ENCODE data around the gene PBX2.
"Not testable (repeated sequence)": the region's sequence is repeated elsewhere in the genome, so short reads cannot be mapped to it uniquely, and the experiment has no call there.

Gene PBX2, protein sequence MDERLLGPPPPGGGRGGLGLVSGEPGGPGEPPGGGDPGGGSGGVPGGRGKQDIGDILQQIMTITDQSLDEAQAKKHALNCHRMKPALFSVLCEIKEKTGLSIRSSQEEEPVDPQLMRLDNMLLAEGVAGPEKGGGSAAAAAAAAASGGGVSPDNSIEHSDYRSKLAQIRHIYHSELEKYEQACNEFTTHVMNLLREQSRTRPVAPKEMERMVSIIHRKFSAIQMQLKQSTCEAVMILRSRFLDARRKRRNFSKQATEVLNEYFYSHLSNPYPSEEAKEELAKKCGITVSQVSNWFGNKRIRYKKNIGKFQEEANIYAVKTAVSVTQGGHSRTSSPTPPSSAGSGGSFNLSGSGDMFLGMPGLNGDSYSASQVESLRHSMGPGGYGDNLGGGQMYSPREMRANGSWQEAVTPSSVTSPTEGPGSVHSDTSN

DNA sequence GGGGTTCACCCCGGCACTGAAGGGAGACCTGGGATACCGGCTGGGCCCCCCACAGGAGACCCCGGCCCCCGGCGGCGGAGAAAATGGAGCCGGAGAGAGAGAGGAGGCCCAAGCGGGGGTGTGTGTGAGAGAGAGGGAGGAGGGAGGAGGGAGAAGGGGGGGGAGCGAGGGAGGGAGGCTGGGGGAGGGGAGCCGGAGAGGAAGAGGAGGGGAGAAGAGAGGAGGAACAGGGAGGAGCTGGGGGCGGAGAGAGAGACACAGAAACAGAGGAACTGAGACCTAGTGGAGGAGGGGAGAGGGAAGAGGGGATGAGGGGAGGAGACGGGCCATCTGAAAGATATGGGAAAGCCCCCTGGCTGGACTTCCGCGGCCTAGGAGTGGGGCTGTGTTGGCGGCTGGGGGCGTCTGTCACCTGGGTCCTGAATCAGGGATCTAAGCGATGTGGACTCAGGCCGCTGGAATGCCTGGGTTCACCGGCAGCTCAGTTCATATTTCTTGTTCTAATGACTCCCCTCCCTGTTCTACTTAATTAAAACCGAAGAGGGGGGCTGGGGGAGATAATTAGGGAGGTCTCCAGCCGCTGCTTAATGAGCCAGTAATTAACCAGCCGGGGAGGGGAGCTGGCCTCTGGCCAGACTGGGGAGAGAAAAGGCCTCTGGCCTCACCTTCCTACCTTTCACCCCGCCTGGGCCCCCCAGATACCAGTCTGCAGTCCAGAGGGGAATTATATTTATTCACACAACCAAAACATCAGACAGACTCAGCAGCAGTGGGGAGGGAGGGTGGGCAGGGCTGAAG lies at the start of gene PBX2:
Gene PBX2, minus strand, starts transcription at position 149 of the 798 bp plus-strand sequence. CDS start 287 bp downstream, outside the sequence.
- DNase-seq, result peak; percentile 87

DNA sequence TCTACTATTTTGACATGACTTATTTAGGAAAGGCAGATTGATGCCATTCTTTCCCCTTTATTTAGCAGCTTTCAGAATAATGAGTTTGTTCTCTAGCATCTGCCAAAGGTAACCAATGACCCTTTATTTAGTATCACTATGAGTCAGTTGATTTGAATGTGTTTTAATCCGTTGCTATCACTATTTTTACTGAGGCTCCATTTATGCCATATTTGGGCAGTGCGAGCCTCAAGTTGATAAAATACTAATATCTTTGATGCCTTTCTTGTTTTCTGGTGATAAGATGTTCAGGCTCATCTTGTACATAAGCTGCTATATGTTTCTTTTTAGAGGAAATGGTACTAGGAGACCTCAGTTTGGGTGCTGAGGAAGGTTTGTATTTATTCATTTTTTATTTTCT lies 49.5 kb upstream of the PBX2 start:
- no peak for DNase-seq

DNA sequence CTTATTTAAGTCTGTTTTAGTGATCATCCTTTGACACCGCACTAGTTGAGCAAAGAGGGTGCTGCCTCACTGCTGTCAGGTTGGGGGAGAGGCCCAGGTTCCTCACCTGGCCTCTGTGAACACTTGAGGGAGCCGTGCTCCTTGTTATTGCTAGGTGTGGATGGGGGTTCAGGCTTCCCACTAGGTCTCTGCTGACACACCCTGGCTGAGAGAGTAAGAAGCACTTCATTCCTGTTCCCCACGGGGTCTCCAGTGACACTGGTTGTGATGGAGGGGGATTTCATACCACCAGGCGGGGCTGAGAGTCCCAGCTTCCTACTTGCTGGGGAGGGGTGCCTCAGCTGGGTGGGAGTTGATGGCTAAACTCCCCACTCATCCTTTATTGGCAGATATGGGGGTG lies 44.9 kb upstream of the PBX2 start:
- no peak for DNase-seq

DNA sequence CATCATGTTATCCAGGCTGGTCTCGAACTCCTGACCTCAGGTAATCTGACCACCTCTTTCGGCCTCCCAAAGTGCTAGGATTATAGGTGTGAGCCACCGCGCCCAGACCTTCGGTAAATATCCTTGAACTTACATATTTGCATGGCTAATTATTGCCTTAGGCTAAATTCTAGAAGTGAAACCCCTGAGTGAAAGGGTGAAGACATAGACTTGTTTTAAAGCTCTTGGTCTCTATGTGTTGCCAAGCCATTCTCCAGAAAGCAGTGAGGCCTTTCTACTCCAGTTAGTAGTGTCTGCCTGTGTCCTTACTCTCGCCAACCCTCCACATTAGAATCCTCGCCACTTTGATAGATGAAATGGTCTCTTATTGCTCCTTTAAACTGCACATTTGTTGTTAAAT lies 36.4 kb upstream of the PBX2 start:
- no peak for DNase-seq

DNA sequence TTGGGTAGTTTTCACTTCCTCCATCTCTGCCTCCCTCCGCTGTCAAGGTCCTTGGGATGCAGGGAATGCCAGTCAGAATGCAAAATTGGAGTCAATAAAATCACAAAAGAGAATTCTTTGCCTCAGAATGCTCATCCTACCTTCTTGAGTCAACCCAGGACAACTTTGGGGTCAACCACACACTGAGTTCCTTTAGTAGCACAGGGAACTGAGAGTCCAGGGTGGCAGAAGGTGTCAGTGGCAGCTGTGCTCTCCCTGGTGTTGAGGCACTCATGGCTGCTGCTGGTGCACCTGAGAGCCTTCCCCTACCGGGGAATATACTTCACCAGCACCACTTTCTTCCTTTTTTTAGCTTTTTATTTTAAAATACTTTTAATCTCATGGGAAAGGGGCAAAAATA lies 34.7 kb upstream of the PBX2 start:
- no peak for DNase-seq

DNA sequence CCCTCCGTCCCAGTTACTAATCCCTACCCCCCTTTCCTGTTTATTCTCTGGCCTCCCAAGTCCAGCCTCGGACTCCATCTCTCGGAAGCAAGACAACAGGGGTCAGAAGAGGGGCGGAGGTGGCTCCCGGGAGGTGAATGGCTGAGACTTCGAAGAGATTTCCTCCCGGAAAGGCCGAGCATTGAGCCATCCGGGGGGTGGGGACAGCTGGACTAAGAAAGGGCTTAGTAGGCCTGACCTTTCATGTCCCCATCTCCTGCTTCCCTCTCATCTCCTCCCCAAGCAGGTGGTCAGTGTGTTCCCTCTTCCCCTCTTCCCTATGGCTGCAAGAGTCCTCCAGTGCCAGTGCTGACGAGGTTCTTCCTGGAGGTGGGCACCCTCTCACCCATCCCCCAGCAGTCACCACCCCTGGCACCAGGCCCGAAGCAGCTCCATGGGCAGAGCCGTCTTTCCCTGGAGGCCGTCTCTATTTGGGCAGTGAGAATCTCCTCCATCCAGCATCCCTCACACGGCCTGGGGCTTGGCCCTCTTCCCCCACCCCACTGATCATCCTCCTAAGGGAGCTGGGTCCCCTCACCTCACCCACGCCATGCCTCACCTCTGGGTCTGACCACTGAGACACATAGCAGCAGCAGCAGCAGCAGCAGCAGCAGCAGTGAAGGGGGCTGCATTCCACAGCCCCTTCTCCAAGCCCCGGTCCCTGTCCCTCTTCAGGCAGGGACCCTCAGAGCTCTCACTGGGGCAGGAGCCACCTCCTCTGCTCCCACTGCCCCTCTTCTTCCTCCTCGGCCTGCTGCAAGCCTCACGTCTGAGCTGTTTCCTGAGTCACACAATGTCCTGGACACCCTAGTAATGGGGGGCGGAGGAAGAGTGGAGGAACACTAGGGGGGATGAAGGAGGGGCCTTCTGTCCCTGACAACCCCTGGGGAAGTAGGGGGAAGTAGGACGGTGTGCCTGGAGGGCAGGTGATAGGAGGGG lies 33.5 kb upstream of the PBX2 start, which contains the start of gene NOTCH4:
Gene NOTCH4, minus strand, starts transcription at position 810 of the 978 bp plus-strand sequence. Its CDS starts 139 bp downstream, at position 671.
- no peak for DNase-seq

DNA sequence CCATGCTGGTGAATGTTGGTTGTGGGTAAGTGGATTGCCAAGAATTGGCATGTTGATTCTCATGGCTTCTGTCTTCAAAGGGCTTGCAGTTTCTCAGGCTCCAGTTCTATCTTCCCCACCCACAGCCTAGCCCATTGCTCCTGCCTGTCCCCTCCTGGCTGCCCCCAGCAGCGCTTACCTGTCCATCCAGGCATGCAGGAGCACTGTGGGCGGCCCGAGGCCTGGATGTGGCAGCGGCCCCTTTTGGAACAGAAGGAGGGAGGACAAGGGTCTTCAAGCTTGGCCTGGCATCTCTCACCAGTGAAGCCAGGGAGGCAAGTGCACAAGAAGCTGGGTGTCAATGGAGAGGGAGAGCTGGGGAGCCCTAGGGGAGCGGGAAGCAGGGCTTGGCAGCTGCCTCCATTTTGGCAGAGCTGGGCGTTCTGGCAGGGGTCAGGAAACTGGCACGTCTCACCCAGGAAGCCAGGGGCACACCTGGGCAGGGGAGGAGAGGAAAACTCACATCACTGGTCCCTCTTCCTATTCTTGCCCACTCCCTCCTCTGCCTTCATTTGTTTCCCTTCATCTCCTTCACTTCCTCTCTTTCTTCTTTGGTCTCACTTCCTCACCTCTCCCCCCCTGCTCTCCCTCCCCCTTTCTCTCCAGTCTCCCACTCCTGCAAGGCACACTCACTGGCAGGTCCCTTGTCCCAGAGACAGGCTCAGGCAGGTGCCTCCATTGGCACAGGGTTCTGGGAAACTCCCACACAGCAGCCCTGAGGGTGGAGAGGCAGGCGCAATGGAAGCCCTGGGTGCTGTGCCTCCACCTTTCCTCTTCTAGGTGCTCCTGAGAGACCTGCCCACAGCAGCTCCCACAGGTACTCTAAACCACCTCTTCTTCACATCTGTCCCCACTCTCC lies 32.6 kb upstream of the PBX2 start:
- DNase-seq, result no peak

DNA sequence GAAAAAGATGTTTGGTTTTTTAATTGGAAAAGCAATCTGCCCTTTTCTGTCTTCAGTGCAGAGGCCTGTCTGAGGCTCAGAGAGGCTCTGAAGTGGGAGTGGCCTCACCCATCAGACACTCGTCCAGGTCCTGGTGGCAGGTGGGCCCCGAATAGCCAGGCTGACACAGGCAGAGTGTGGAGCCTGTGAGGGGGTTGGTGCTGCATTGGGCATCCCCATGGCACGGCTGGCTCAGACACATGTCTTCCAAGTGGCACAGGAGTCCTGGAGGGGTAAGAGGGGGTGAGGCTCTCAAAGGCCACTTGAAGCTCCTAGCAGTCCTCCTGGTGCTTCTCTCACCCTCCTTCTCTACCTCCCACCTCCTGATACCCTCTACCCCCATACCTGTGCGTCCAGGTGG lies 30.0 kb upstream of the PBX2 start:
- DNase-seq, result no peak

DNA sequence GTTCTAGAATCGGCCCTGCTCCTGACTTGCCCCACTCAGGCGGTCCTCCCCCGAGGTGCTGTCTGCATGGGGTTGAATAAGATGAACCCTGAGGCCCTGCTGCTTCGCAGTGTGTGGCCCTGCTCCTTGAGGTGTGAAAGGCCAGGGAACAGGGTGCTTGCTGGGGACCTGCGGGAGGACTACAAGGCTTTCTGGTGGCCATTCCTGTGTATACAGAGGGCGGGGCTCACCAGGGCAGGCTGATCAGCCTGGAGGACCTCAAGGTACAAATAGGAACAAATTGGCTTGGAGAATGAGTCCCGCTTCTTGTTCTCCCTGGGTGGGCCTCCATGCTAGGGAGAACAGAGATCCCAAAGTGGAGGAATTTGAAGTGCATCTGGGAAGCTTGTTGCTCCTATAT lies 28.2 kb upstream of the PBX2 start:
- DNase-seq, result no peak

DNA sequence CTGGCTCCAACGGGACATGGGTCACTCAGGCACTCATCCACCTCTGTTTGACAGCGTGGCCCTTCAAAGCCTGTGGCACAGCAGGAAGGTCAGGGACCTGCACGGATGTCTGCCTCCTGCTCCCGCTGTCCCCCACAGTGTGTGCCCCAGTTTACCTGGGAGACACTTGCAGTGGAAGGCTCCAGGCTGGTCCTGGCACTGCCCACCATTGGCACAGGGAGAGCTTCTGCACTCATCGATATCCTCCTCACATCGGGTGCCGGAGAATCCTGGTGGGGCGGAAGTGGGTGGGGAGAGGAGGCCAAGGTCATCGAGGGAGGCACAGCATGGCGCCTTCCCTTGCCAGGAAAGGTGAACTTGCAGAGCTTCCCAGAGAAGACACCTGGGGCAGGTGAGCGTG lies 27.0 kb upstream of the PBX2 start:
- DNase-seq, result no peak

DNA sequence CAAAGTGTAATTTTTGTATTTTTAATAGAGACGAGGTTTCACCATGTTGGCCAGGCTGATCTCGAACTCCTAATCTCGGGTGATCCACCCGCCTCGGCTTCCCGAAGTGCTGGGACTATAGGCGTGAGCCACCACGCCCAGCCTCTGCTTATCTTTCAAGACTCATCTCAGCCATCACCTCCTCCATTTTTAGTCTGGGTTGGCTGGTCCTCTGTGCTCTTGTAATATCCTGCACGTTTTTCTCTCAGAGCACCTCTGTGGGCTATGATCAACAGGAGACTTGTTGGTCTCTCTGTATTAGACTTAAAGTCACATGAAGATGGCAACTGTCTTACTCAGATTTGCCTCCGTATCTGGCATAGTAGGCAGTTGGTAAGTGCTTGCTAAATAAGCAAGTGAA lies 26.3 kb upstream of the PBX2 start:
- no peak for DNase-seq

DNA sequence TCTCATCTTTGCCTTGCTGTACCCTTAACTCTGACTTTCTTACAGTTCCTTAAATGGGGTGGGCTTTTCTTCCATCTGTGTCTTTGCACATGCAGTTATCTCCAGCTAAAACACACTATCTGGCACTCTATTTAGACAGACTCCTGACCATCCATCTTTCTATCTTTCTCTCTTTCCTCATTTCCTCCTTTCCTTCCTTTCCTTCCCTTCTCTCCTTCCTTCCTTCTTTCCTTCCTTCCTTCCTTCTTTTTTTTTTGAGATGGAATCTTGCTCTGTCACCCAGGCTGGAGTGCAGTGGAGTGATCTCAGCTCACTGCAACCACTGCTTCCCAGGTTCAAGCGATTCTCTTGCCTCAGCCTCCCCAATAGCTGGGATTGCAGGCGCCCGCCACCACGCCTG lies 25.6 kb upstream of the PBX2 start:
- DNase-seq, result no peak

DNA sequence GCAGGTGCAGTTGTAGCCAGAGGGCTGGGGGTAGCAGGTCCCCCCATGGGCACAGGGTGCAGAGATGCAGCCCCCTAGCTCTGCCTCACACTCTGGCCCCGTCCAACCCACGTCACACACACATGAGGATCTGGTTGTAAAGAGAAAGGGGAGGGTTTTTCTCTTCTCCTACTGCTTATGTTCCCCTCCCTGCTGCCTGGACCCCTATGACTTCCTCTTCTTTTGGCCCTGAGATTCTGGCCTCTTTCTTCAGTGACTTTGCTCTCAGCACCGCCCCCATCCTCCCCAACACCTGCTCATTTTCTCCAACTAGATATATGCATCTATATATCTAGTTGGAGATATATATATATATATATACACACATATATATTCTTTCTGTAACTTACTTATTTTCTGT lies 24.1 kb upstream of the PBX2 start:
- no peak for DNase-seq

DNA sequence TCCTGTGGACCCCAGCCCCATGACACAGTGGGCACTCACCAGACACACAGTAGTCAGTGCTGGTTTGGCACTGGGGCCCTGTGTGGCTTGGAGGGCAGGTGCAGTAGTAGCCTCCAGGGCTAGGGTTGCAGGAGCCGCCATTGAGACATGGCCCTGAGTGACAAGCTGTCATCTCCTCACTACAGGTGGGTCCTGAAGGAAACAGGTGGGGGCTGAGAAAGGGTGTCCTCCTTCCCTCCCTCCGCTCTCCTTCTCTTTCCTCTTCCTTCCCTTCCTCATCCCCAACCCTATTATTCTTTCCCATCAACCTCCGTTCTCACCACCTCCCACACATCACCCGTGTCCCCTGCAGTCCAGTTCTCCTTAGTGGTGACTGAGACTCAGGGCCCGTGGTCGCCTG lies 23.6 kb upstream of the PBX2 start:
- DNase-seq, result no peak

DNA sequence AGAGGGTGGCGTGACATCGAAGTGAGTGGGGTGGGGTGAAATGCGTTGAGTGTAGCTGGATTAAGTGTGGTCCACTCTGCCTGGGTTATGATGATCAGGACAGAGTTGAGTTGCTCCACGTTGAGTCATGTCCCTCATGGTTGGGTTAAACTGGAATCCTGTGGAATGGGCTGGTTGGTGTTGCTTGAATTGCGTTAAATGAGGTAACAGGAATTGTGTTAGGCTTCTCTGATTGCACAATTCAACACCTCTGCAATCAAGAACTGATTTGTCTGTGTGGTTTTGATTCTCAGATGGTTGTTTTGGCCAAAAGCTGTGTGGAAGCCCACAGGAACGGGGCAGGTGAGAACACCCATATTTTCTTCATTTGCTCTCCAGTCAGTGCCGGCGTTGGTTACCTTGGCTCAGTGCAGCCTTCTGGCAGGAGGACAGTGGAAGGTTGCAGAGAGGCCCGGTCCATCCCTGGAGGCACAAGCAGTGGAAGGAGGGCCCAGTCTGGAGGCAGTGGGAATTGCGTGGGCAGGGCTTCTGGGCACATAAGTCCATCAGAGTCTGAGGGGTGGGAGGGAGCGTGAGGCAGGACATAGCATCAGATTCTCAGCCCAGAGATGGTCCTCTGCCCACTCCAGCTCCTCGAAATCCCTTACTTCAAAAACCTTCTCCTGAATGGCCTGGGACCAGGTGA lies 22.2 kb upstream of the PBX2 start:
- no peak for DNase-seq

DNA sequence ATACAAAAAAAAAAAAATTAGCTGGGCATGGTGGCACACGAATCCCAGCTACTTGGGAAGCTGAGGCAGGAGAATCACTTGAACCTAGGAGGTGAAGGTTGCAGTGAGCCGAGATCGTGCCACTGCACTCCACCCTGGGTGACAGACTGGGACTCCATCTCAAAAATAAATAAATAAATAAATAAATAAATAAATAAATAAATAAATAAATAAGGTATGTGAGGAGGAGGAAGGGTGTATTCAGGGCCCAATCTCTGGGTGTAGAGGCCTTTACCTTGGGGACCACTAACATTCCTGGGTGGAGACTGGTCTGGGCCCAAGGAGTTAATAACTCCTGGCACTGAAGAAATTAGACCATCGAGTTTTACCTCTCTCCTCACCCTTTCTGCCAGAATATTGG lies 21.4 kb upstream of the PBX2 start:
- DNase-seq, result not testable (repeated sequence)

DNA sequence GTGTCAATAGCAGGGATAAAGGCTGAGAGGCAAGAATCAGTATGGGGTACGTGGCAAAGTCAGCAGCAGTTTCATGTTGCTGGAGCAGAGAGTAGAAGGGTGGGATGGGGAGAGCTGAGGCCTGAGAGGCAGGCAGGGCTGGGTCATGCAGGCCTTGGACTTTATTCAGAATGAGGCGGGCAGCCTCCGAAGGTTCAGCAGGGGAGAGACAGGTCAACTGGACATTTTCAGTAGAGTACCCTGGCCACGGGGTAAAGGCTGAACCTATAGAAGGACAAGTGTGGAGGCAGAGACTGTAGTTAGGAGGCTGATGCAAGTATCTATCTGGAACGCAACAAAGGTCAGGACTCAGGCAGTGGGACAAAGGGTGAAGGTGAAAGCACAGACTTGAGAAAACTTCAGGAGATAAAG lies 20.2 kb upstream of the PBX2 start:
- no peak for DNase-seq

DNA sequence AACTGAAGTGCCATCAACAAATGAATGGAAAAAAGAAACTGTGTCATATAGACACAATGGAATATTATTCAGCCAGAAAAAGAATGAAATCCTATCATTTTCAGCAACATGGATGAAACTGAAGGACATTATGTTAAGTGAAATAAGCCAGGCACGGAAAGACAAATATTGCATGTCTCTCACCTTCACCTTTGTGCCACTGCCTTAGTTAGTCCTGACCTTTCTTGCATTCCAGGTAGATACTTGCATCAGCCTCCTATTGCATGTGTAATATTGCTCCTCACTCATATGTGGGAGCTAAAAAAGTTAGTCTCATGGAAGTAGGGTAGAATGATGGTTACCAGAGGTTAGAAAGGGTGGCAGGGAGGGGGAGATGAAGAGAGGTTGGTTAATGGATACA lies 19.0 kb upstream of the PBX2 start:
- DNase-seq, result no peak

DNA sequence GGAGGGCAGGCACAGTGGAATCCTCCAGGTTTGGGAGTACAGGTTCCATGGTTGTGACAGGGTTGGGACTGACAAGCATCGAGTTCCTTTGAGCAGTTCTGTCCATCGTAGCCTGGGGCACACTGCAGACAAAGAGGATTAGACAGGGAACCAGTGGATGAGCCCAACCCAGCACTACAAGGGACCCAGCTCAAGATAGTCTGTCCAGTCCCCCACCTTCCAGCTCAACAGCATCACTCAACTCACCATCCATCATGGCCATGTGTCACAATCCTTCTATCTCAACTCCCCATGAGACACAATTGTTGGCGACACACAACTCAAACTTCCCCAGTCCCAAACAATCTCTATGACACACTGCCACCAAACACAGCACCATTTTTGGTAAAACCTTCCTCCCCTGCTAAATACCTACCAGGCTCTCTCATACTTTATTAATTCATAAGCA lies 14.3 kb upstream of the PBX2 start:
- no peak for DNase-seq

DNA sequence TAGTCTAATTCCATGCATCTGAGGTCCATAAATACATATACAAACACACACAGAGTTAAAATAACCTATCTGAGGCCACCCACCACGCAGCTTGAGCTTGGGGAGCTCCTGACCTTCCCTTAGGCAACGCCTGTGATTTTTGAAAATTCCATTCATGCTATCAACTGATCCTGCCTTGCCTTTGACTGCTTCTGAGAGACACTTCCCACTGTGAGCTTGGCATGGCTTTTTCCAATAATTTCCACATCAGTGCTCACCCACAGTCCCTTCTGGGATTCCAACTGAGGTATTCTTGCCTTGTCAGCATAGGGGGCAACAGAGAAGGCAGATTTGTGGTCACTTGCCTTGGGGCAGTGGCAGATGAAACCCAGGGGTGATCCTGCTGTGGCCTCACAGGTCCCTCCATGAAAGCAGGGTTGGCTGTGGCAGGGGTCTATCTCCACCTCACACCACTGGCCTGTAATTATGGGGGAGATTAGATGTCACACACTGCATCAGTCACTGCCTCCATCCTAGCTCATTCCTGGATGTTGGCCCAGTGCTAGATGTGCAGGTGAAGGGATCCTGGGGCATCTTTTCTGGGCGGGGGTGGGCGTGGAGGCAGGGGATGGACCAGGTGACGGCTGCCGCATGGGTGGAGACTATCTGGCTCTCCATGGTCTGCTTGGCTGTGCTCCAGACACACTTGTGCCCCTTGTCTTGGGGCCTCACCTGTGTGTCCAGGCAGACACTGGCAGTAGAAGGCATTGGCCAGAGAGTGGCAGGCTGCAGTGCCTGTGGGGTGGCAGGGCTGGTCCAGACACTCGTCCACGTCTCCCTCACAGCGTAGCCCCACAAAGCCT lies 13.6 kb upstream of the PBX2 start:
- no peak for DNase-seq
